LNCAP (cell line): ENCODE data around the gene TAS1R3.

ENCODE experiments used
- TF ChIP-seq, protein P1 (sequence below): fragments of 450-650 bp; IDR thresholded peaks from 2 replicates; pipeline ENCODE4 v1.5.1; 2017; ENCODE audit warnings: mild to moderate bottlenecking

Gene TAS1R3

GRCh38 chr1:1332031-1332755 lies 1.1 kb downstream of the TAS1R3 start:
- TF ChIP-seq, protein P1, sequence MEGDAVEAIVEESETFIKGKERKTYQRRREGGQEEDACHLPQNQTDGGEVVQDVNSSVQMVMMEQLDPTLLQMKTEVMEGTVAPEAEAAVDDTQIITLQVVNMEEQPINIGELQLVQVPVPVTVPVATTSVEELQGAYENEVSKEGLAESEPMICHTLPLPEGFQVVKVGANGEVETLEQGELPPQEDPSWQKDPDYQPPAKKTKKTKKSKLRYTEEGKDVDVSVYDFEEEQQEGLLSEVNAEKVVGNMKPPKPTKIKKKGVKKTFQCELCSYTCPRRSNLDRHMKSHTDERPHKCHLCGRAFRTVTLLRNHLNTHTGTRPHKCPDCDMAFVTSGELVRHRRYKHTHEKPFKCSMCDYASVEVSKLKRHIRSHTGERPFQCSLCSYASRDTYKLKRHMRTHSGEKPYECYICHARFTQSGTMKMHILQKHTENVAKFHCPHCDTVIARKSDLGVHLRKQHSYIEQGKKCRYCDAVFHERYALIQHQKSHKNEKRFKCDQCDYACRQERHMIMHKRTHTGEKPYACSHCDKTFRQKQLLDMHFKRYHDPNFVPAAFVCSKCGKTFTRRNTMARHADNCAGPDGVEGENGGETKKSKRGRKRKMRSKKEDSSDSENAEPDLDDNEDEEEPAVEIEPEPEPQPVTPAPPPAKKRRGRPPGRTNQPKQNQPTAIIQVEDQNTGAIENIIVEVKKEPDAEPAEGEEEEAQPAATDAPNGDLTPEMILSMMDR, result no peak

DNA sequence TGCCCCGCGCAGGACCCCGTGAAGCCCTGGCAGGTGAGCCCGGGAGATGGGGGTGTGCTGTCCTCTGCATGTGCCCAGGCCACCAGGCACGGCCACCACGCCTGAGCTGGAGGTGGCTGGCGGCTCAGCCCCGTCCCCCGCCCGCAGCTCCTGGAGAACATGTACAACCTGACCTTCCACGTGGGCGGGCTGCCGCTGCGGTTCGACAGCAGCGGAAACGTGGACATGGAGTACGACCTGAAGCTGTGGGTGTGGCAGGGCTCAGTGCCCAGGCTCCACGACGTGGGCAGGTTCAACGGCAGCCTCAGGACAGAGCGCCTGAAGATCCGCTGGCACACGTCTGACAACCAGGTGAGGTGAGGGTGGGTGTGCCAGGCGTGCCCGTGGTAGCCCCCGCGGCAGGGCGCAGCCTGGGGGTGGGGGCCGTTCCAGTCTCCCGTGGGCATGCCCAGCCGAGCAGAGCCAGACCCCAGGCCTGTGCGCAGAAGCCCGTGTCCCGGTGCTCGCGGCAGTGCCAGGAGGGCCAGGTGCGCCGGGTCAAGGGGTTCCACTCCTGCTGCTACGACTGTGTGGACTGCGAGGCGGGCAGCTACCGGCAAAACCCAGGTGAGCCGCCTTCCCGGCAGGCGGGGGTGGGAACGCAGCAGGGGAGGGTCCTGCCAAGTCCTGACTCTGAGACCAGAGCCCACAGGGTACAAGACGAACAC lies 1.8 kb downstream of the TAS1R3 start:
- TF ChIP-seq, protein P1, result no peak

GRCh38 chr1:1333551-1334241 lies 2.6 kb downstream of the TAS1R3 start:
- TF ChIP-seq, protein P1, result no peak

DNA sequence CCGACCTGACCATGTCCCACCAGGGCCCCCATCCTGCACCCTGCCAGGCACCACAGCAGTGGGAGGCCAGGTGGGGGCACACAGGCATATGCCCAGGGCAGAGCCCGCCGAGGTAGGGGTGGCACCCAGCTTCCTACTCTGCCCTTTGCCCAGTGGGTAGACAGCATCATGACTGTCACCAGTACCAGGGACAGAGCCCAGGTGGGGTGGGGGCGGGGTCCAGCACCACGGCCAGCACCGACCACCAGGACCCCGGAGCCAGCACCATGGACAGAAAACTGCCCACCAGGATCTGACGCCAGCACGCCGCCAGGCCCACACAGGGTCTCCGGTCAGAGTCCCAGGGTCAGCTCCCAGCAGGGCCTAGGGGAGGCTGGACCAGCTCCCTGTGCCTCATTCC lies 3.8 kb downstream of the TAS1R3 start:
- TF ChIP-seq, protein P1, result no peak

GRCh38 chr1:1335283-1335682 lies 4.2 kb downstream of the TAS1R3 start:
- TF ChIP-seq, protein P1, result no peak

GRCh38 chr1:1335792-1336248 lies 4.7 kb downstream of the TAS1R3 start:
- TF ChIP-seq, protein P1, result no peak

DNA sequence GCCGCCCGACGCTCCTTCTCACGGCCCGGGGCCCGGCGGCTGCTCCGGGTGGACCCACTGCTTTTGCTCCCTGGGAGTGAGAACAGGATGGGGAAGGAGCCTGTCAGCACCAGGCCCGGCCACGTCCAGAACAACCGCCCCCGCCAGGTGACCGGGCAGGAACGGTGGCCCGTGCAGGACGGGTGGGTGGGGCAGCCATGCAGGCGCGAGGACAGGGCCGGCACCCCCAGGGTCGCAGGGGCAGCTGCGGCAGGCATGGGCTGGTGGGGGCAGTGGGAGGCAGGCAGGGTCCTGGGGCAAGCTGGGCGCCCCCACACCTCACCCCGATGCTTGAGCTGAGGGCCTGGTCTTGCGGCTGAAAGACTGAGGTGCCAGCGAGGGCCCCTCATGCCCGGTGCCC lies 5.4 kb downstream of the TAS1R3 start:
- TF ChIP-seq, protein P1, result no peak
